GM21619 (cell line): ENCODE data around the gene EIF4EBP2.

ENCODE experiments used
- ATAC-seq: cut with Tn5 transposase; IDR thresholded peaks from one replicate; pipeline ENCODE4 v1.9.1; 2021; ENCODE audit not compliant: unreplicated experiment

The EIF4EBP2 gene, protein sequence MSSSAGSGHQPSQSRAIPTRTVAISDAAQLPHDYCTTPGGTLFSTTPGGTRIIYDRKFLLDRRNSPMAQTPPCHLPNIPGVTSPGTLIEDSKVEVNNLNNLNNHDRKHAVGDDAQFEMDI

DNA sequence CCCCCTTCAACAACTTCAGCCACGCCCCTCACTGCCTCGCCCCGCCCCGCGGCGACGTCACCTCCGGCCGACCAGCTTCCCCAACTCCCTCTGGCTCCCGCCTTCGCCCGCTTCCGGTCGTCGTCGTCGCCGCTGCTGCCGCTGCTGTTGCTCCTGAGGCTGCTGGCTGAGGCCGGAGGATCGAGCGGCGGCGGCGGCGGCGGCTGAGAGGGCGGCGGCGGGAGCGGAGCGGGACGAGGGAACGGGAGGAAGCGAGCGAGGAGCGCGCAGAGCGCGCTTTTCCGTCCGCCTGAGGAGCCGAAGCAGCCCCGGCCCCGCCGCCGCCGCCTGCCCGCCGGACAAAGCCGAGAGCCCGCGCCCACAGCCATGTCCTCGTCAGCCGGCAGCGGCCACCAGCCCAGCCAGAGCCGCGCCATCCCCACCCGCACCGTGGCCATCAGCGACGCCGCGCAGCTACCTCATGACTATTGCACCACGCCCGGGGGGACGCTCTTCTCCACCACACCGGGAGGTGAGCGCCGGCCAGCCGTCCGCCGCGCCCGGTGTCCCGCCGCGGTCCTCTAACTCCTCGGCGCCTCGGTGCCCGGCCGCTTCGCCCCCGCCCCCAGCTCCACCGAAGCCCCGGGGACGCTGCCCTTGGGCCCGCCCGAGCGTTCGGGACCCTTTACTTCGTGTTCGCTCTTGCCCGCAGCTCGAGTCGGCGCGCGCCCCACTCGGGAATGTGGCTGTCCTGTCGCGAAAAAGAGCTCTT, at the start of gene EIF4EBP2:
TSS of gene EIF4EBP2 (plus strand) at position 110 of the 751 bp plus-strand sequence. CDS start at position 367, 257 bp downstream.
- ATAC-seq: peak; percentile 80

DNA sequence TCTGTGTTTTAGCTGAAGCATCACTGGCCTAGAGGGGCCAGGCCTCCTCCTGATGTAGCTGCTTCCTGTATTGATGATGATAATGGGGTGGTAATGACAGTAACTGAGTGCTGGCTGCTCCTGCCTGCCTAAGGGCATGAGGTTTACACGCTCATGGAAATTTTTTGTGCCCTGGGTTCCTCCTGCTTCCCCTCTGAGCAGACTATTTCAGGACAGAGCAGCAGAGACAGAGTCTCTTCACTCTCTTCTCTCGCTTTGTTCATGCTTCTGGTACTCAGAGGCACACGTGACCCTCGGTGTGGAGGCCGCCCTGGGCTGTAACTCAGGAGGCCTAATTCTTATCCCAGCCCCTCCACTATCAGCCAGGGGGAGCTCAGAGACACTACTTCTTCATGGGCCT, 49.4 kb upstream of the EIF4EBP2 start:
- peak; percentile 14 for ATAC-seq

DNA sequence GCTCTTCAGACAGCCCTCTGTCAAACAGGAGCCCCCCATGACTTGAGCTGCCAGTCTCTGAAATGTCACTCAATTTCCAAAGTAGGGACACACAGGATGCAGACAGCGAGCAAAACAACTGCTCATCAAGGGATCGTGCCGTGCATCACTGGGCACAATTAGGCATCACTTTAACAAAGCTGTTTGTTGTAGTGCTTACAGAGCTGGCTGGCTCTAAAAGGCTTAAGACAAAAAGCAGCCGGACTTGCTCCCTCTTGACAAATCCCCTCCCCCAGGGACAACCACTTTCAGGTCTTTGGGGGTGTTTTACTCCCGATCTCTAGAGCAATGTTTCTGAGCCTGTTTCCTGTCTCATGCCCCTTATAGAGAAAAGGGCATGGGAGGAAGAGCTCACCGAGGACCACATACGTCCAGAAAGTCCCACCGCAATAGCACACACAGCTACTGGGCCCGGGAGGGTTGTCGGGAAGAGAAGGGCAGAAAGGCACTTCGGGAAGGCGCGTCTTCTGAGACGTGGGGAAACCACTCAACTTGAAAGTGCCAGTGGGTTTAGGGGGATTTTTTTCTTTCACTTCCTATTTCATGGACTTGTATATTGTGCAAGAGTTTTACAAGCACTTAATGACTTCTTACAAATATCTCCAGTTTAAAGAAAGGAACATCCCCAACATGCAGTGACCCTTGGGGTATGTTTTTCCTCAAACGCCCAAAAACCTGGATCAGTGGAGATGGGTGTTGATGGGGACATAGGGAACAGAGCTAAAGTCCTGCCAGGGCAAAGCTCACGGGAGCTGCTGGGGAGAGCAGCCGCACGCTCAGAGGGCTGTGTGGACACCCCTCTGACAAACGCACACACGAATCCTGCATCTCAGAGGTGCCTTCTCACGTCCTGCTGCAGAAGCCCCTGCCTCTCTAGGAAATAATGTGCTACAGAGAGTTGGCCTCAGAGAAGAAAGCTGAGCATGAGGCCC, 48.6 kb upstream of the EIF4EBP2 start:
- peak; percentile 49 for ATAC-seq

DNA sequence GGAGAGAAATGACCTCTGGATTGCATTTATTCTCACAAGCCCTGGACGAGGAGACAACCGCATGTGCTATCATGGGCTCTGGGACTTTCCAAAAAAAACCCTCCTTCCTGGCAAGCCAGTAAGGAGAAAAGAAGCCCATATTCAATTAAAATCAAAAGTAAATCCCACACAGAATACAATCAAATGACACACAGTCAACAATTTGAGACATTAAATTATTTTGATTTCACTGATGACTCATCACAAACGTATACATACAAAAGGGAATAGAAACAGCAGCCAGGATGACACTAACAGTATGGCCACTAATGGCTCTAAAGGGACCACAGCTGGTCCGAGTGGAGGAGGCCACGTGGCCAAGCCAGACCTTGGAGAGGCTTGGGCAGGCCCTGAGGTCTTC, 46.4 kb upstream of the EIF4EBP2 start:
- ATAC-seq: no peak

DNA sequence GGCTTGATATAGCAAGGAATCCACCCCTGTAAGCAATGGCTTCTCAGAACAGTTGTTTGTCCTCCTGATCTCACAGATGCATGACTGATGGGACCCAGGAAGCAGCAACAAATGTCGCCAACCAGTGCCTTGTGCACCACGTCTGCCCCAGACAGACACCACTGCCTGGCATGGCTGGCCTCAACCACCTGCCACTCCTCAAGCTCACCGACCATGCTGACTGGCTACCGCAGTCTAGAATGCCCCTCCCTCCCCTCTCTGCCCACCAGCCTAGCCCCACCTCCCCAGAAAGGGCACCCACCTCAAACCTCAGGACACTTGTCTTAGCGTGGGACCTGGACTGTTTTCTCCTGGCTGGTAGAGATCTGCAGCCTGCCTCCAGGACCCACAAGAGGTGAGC, 45.5 kb upstream of the EIF4EBP2 start:
- no peak for ATAC-seq

DNA sequence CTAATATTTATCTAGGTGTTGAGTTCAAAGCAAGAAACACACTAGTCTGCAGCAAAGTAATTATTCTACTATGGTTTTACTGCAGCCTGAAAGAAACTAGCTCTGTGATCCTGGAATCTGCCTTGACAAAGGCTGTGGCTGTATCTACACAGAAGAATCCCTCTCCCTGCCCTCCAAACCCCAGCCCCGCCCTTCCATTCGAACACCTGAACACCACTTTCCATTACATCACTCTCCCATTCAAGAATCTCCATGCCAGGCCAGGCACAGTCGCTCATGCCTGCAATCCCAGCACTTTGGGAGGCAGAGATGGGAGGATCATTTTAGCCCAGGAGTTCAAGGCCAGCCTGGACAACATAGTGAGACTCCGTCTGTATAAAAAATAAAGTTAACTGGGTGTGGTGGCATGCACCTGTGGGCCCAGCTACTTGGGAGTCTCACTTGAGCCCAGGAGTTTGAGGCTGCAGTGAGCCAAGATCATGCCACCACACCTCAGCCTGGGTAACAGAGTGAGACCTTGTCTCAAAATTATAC, 44.9 kb upstream of the EIF4EBP2 start:
- ATAC-seq: no peak

DNA sequence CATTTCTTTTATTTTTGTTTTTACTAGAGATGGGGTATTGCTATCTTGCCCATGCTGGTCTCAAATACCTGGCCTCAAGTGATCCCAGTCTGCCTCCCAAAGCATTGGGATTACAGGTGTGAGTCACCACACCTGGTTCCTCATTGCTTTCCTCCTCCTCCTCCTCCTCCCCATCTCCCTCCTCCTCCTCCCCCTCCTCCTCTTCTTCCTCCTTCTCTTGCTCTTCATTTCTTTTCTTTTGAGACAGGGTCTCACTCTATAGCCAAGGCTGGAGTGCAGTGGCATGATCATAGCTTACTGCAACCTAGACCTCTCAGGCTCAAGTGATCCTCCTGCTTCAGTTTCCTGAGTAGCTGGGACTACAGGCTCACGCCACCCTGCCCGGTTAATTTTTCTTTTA, 43.7 kb upstream of the EIF4EBP2 start:
- no peak for ATAC-seq

DNA sequence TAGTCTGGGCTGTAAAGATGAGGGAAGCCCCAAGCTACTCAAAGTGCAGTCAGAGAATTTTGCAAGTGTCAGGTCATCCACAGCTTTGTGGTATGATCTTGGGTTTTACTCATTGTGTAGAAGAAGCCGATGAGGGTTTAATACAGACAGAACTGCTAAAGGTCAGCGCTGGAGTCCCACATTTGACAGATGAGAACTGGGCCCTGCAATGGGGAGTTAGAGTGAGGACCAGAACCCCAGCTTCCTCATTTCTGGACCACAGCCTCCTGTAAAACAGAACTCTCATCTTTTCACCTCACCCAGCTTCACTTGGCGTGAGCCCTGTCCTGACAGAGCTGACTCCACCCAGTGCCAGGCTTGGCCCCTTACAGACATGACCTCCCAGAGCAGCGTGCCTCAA, 41.6 kb upstream of the EIF4EBP2 start:
- no peak for ATAC-seq

DNA sequence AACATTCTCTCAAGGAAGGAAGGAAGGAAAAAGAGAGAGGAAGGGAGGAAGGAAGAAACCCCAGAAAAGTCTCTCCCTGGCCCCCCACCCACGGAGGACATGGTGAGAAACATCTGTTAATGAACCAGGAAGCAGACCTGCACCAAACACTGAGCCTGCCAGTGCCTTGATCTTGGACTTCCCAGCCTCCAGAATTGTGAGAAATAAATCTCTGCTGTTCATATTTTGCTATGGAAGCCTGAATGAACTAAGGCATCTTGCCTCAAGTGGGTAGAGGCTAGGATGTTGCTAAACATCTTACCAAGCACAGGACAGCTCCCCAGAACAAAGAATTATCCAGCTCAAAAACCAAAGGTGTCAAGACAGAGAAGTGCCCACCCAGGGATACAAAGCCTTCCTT, 40.7 kb upstream of the EIF4EBP2 start:
- no peak for ATAC-seq

DNA sequence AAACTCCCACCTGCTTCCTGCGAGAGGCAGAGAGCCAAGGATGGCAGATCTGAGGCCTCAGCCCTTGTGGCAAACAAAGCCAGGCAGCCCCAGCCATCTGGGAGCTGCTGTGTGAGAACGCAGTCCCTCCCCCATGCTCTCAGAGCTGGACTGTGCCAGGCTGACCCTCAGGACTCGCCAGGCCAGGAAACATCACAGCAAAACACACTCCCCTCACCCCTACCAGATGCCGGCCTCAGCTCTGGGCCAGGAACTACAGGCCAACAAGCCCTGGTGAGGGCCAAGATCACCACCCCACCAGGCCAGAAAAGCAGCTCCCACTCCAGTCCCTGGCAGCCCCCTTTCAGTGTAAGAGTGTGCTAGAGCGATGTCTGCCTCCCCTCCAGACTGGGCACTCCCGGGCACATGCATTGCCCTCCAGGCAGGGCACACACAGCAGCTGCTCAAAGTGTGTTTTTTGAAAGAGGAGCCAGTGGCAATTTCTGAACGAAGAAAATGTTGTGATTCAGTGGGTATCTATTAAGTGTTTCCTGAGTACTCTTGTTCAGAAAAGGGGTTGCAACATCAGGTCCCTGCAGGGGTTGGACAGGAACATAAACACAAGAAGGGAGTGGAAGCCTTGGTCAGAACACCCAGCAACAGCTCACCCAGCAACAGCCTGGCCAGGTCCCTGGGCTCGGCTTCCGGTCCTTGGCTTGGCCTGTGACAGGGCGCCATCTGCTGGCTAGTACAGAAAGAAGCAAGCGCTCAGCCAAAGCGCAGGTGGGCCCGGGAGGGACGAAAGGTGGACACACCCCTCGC, 39.8 kb upstream of the EIF4EBP2 start:
- peak; percentile 82 for ATAC-seq

DNA sequence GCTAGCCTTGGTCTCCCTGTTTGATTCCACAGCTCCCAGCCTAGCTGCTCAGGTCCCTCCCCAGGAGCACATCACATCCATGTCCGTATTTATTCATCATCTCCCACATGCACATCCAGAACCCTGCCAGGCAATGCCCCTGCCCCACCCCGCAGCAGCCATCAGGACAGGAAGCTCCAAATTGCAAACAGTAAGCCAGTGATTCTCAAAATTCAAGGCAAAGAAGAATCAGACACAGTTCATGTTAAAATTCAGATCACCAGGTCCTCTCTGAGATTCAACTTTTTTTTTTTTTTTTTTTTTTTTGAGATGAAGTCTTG, 39.2 kb upstream of the EIF4EBP2 start:
- ATAC-seq: no peak

DNA sequence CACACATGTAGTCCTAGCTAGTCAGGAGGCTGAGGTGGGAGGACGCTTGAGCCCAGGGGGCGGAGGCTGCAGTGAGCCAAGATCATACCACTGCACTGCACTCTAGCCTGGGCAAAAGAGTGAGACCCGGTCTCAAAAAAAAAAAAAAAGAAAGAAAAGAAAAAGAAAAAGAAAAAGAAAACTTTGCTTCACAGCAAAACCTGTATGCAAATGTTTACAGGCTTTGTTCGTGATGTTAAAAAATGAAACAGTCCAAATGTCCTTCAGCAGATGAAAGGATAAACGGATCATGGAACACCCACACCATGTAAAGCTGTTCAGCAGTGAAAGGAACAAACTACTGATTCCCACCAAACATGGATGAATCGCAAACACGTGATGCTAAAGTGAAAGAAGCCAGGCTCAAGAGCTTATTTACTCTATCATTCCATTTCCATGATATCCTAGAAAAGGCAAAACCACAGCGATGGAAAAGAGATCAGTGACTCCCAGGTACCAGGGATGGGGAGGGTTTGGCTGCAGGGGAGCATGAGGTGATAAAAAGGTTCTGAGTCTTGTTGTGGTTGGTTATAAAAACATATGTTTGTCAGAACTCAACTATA, 36.6 kb upstream of the EIF4EBP2 start:
- ATAC-seq: no peak

DNA sequence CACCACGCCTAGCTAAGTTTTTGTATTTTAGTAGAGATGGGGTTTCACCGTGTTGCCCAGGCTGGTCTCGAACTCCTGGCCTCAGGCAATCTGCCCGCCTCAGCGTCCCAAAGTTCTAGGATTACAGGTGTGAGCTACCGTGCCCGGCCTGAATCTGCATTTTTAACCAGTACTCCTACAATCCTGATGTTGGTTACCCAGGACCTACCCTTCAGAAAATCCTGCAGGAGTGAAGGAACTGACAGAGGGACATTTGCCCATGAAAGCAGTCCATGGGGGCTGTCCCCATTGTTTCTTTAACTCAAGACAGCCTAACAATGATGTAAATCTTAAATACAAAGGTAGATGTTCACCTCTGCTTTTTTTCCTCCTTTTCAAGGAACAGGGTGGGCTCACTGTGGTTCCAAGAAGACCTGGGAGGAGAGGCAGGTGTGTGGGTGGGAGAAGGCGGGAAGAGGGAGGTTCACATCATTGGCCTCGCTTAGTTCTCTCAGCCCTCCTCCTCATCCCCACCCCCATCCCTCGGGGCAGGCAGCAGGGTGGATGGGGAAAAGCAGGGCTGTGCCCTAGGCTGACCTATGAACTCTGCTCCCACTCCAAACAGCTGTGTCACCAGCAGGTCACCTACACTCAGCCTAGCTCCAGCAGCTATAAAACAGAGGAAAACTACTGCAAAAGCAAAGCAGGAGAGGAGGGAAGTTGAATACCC, 35.0 kb upstream of the EIF4EBP2 start:
- no peak for ATAC-seq

DNA sequence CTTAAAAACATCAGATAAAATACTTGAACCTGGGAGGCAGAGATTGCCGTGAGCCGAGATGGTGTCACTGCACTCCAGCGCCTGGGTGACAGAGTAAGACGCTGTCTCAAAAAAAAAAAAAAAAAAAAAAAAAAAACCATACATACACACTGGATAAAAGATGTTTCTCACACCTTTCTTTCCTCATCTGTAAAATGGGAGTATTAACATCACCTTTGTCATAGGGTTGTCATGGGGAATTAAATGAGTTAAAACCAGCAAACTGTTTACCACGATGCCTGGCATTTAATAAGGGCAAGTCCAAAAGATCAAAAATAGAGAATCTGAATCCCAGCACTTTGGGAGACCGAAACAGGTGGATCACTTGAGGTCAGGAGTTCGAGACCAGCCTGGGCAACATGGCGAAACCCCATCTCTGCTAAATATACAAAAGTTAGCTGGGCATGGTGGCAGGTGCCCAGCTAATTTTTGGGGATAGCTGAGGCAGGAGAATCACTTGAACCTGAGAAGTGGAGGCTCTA, 34.4 kb upstream of the EIF4EBP2 start:
- no peak for ATAC-seq

DNA sequence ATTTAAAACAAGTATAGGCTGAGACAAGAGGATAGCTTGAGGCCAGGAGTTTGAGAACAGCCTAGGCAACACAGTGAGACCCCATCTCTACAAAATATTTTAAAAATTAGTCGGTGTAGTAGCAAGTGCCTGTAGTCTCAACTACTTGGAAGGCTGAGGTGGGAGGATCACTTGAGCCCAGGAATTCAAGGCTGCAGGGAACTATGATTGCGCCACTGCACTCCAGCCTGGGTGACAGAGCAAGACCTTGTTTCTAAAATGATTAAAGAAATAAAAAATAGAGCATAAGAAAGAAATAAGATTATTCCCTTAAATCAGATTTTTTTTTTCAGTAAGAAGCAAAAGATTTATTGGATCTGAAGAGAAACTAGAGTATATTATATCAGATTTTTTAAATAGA, 33.2 kb upstream of the EIF4EBP2 start:
- ATAC-seq: no peak

DNA sequence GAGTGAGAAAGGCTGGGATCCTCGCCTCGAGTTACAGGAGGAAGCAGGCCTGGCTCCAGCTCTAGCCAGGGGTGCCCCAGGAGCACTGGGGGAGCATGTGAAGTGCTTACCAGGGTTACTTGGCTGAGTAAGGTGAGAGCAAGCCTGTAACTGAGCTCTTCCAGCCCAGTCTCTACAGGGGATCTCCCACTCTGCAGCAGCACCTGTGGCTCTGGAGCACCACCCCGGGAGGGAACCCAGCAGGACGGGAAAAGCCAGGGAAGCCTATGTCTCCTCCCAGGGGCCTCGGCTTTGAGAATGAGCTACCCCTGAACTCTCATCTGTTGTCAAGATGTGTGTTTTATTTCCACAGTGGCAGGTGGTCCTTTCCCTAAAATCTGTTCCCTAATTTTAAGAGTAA, 32.1 kb upstream of the EIF4EBP2 start:
- no peak for ATAC-seq

DNA sequence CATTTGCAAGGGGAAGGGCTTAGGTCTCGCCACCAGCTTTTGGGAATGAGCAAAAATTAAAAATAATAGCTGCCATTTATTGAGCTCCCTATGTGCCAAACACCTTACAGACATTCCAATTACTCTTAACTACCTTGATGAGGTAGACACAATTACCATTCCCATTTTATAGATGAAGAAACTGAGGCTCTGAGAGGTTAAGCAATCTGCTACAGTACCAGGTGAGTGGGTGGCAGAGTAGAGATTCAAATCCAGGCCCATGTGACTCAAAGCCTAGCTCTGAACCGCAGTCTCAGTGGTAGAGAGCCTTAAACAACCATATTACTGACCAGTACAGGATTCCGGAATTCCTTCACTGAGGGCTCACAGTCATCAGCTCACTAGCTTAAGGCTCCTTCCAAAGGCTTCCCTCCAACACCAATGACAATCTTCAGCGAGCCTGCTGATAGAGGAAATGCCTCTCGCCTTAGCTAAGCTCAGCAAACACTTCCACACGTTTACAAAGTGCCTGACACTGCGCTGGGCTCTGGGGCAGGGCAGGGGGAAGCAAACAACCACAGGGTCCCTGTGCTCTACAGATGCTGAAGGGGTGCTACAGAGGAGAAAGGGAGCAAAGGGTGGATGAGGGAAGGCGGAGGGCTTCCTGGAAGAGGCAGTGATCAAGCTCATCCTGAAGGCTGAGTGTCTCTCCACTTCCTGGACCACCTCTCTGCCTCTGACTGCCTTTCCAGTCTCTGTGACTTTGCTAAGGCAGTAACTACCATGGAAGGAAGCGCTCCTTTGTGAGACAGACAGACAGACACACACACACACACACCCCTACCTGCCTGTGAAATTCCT, 28.9 kb upstream of the EIF4EBP2 start:
- no peak for ATAC-seq

DNA sequence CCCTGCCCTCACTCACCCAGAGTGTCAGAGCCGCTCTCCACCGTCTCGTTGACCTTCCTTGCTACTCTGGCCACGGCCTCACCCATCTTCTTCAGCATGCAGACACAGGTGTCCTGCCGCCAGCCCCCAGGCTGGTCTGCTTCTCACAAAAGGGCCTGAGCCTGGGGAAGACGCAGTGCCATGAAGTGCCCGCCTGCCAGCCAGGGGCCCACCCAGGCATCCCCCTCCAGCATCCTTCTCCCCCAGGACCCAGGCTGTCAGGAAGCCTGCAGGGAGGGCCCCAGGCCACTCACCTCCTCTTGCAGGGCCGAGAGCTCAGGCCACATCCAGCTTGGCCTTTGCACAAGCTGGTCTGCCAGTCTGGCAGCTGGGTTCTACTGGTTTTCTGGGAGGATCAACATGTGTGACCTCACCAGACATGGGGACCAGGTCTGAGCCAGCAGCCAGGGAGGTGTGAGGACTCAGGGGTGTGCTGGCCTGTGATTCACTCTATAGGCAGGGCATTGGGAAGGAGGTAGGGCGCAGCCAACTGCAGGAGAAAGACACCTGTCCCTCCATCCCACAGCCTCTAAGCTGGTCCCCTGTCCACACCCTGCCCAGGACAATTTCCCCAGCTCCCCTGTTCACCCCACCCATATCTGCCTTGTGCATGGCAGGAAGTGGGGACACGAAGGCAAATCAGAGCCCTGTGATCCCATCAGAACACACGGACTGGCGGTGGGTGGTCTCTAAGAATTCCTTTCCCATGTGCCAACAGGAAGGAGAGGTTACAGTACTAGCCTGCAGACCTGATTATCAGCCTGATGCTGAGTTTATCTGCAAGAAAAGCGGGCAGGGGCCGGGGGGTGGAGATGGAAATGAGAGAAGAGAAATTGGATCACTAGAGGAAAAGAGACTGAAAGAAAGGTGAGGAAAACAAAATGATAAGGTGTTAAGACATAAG, 27.2 kb upstream of the EIF4EBP2 start:
- no peak for ATAC-seq
